Measurements from ENCODE around the gene HSPA12B.

Gene HSPA12B

DNA sequence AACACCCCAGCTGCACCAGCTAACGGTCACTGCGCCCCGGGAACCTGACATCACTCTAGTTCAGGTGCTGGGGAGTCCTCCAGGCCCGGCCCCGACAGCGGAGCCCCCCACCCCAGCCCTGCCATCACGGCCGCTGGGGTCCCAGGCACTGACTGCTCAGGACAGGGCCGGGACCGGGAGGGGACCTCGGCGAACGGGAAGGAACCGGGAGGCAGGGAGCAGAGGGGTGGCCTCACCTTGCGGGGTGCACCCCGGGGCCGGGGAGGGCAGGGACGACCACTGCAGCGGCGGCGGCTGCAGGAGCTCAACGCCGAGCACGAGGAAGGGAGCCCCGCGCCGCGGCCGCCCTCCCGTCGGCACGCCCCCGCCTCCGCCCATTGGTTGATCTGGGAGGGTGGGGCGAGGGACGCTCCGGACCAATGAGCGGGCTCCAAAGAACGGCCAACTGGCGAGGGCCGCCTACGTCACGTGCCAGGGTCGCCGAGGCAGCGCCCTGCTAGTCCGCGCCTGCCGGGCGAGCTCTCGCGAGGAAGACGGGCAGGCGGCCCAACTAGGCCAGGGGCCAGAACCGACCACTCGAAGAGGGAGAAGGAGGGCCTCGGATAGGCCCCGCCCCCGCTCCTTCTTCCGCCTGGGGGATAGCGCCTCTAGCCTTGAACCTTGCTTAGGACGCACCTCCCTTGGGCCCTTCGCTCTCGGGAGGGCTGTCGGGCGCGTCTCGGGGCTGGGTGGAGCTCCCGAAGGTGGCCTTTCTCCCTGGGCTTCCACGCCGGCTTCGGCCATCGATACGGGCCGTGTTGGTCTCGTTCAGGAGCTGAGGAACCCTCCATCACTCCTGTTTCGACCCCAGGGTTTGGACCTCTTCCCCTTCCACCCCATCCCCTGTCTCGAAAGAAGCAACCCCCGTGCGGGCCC lies 35.2 kb downstream of the HSPA12B start, which contains the start of gene ADISSP:
Gene ADISSP (minus strand): TSS at position 327 of the 915 bp plus-strand sequence. CDS start 7,653 bp downstream, outside the sequence.
- DNase-seq = peak; percentile 98

DNA sequence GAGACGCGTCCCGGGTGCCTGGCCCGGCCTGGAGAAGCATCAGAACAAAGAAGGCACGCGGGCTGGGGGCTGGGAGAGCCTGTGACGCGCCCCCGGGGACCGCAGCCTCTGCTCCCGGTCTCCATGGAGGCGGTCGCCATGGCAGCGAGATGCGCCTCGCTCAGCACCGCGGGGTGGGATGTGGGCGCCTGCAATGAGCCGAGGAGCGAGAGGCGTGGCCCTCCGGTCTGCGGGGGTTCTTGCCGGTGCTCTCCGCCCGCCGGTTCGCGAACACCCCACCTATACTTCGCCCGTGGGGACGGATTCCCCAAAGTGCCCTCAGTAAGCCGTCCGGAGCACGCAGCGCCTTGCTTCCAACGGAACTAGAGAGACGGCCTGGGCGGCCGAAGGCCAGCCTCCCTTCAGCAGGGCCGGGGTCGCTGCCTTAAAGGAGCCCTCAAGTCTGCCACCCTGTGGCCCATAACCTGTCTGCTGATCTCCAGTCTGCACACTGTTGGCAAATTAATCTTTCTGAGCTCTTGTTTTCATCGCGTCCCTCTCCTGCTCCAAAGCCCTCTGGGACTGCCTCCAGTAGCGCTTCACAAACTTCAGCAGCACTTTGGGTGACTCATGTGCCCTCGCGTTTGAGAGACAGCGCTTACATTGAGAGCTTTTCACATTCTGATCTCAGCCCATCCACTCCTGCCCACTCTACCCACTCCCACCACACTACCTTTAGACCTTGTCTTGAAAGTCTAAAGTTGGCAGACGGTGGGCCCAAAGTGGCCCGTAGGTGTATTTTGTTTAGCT lies 36.1 kb downstream of the HSPA12B start:
- peak; percentile 88 for DNase-seq

DNA sequence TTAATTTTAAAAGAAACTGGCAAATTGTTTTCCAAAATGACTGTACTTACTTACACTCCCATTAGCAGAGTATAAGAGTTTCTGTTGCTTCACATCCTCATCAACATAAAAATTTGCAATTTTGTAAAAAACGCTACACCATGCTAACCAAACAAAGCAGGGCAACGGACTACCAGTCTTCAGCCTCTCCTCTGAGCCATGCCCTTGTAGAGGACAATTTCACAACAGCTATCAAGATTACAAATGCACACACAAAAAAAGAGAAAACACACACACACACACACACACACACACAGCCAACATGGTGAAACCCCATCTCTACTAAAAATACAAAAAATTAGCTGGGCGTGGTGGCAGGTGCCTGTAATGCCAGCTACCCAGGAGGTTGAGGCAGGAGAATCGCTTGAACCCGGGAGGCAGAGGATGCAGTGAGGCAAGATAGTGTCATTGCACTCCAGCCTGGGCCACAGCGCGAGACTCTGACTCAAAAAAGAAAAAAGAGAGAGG lies 39.1 kb downstream of the HSPA12B start:
- DNase-seq = no peak

DNA sequence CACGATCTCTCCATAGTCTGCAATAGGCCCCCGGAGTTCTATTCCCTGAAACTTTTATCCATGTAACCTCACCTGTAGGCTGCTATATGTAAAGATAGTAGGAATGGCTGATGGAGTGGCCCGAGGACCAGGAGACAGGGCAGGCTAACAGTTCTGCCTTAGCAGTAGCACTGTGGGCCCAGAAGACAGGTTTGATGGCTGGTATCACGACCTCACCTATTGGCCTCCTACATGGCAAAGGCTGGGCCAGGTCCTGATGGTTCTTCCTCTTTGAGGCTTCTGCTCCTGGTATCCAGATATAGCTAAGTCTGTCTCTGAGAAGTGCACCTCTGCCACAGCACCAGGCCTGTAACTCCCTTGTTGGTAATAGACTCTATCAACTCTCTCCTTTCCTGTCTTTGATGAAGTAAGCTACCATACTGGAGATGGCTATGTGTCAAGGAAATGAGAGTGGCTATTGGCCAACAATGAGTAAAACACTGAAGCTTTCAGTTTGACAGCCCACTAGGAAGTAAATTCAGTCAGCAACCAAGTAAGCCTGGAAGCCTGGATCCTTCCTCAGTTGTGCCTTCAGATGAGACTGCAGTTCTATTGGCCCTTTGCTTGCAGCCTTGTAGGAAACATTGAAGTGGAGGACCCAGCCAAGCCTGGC lies 43.1 kb downstream of the HSPA12B start:
- DNase-seq = no peak

DNA sequence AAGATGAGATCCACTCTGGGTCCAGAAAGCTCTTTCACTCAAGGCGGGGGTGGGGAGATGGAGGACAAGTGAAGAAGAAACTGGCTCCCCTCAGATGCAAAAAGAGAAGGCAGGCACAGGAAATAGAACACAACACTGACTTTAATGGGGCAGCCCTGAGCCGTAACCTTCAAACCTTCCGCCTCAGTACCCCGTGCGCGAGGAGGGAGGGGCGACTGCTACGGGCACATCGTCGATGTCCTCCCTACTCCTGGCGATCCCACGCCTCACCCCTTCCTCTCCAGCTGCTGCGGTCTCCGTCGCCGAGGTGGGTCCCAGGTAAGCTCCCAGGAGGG lies 44.9 kb downstream of the HSPA12B start:
- no peak for DNase-seq

DNA sequence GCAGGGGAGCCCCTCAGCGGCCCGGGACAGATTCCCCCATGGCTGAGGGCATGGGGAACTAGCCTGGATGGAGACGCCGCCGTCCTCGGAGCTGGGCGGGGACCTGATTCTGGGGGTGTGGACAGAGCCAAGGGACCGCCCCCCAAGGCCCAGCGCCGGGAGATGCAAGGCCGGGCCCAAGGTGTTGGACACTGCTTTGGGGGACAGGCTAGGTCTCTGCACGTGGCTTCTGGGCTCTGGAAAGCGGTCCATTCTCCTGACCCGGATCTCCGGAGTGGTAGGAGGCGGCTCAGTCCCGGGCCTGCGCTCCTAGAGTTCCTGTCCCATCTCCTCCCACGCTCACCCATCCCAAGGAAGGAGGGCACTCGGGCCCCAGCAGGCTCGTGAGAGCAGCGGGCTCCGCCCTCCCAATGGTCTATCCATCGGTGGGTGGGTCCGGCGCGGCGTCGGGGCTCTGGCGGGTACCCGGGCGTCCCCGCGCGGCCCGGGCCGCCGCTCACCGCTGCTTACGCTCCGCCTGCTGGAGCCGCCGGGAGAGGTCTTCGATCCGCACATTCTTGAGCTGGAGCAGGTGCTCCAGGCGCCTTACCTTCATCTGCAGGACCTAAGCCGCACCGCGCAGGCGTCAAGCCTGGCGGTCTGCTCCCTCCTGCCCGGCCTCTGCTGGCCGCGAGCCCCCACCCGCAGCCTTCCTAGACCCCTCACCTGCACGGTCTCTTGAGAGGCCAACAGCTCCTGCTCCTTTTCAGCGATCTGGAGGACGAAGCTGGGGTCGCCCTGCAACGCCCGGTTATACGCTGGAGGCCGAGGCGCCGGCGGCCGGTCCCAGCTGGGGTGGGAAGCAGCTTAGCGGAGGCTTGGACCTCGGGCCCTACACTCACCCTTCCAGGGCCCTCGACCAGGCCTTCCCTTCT lies 45.5 kb downstream of the HSPA12B start:
- DNase-seq = peak; percentile 46

DNA sequence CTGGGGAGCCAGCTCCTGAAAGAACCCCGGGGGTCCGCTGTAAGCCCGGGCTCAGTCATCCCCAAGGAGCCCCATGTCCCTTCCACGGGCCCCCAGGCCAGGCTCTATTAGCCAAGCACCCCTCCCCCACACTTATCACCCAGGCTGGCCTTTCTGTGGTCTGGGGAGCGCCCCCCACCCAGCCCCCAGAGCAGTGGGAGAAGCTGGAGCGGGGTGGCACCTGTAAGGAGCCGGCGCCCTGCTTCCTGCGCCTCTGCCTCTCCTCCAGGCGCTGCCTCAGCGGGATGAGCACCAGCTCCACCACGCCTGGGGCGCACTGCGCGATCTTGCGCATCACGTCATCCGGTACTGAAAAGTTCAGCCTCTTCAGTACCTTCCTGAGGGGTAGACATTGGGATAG lies 46.5 kb downstream of the HSPA12B start:
- DNase-seq = no peak

DNA sequence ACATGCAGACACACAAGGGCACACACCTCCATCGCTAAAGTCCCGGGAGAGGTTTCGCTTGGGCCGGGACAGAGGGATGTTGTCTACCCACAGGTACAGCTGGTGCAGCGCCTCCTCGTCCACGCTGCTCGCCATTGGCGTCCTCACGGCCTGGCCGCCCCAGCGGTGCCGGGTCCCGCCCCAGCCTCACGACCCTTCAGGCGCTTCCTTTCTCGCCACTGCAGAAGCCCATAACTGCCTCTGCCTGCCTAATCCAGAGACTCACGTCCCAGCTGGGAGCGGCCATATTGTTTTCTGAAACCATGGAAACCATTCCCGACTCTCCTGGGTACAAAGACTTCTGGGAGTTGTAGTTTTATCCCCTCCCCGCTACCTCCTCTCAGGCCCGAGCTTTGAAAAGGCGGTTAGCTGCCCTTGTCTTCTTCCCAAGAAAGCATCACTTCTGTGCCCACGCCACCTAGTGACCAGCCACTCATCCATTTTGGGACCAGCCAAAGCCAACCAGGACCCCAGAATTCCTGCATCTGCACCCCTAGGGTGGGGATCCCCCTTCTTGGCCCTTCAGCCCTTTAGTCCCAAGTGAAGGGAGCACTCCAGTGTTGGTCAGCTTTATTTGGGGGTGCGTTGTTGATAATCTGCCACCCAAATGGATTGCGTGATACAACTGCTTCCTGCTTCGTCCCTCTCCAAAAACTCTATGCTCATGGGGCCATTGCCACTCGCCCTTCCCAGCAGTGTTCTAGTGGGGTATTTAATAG lies 48.8 kb downstream of the HSPA12B start, which contains the start of gene SPEF1:
Gene SPEF1 (minus strand): TSS at position 296 of the 758 bp plus-strand sequence. CDS start 161 bp downstream, at position 135.
- peak; percentile 79 for DNase-seq

DNA sequence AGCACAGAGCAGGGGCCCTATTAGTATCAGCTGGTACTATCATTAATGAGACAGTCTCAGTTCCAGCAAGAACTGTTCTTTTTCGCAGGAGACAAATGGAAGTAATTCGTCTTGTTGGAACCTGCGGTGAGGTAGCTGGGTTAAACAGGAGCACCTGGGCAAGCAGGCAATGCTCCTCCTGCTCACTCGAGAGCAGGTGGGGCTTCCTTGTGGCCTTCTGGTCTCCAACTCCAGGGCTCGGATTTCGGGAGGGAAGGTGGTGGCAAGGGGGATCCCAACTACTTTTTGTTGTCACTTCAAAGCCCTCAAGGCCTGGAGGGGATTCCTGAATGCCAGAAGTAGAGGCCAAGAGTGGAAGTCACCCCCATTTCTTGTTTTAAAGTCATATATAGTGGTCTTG lies 50.1 kb downstream of the HSPA12B start:
- no peak for DNase-seq

DNA sequence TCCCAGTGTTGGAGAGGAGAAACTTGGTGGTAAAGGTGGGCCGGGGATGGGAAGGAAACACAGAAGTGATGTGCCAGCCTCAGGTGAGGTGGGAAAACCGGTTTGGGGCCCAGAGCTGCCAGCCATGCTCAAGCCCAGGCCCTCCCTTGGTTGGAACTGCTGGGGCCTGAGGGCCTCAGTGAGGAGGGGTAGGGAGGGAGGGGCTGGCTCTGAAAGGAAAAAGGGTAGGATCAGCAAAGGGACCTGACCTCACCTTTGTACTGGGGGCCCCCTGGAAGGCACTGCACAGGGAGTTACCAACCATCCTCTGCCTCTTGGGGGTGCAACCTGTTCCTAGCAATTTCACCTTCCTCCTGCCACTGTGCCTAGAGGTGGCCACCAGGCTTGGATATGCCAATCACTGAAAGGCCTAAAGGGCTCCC lies 50.6 kb downstream of the HSPA12B start:
- DNase-seq = no peak

DNA sequence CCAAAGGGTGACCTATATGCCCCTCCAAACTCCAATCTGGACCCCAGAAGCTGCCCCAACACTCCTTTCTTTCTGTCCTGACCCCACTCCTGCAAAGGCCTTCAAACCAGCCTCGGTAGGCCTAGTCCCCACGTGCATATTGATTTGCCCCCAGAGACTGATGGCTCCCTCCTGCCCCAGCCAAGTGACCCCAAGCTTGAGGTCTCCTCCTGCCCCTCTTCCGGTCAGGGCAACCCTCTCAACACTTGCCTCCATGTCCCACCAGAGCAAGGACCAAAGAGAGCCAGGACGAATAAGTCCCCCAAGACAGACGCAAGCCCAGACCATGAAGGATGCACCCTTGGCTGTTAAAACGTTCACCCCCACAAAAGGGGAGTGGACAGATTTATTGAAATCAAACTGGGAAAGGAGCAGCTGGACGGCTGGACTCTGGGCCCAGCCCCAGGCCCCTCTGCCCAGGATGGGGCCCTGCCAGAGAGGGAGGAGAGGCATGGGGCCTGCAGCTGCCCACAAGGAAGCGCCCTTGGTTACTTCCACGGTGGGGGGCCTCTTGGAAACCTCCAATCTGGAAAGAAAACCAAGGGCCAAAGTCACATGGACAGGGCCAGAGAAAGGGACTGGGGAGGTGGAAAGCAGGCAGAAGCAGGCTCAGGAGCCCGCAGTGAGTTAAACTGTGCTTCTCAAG lies 51.2 kb downstream of the HSPA12B start:
- no peak for DNase-seq

DNA sequence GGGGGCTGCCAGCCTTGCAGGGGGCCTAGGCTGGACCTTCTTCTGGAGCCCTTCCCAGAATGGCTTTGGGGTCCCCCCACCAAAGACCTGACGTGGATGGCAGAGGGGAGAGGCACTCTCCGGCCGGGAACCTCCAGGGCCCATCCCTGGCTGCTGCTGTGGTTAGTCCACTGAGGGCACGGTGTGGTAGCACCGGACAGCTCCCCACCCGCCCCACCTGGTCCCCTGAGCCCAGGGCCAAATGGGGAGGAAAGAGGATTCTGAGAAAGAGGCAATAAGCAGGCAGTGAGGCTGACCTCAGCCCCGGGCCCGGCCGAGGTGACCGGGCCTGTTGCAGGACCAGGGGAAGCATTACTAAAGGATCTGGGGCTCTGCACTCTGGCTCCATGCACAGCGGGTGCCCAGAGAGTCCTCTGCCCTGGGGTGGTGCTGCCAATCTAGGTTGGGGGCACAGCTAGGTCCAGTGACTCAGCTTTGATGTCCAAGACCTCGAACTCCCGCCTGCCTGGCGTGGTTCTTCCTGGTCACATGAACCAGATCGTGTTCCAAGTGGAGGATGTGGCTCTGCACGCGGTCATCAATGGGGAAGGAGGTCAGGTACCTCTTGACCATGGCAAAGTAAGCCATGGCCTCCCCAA lies 51.9 kb downstream of the HSPA12B start:
- no peak for DNase-seq

DNA sequence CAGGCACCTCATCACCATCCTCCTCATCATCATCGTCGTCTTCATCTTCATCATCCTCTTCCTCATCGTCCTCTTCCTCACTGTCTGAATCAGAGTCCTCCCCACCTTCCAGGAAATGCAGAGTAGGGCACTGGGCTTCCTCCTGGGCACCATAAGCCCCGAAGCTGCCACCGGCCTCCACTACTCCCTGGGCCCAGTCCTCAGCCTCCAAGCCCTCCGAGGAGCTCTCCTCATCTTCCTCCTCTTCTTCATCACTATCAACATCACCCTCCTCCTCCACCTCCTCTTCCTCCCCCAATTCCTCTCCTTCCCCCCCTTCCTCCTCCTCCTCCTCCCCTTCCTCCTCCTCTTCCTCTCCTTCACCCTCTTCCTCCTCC lies 52.4 kb downstream of the HSPA12B start:
- DNase-seq = no peak

DNA sequence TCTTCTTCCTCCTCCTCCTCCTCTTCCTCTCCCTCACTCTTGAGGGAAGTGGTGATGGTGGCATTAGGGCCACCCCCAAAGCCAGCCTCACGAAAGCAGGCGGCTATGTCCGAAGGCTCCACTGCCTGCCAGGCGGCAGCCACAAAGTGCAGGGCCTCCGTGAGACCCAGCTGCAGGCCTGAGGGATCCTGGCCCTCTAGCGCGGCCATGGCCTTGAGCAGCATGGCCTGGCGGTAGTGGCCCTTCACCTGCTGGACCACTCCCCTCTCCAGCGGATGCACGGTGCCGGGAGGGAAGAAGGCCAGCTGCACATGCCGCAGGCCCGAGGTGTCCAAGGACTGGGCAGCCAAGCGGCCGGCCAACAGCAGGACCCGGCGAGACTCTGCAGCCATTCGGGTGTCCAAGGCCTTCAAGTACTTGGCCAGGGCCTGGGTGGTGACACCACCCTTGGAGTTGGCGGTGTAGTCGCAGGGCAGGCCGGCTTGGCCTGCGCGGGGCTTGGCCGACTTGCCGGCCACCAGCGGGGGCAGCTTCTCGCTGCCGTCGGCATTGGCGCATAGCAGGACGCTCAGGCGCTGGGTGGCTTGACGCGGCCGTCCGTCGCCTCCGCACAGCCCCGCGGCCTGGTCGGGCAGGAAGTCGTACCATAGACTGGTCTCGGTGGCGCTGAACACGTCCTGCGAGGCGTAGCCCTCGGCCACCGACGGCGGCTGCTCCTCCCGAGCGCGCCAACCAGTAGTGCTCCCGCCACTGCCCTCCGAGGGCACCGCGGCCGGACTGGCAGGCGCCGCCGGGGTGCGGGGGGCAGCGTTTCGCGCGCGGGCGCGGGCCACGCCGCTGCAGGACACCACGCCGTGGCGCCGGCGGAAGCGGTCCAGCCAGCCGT lies 53.0 kb downstream of the HSPA12B start:
- no peak for DNase-seq

DNA sequence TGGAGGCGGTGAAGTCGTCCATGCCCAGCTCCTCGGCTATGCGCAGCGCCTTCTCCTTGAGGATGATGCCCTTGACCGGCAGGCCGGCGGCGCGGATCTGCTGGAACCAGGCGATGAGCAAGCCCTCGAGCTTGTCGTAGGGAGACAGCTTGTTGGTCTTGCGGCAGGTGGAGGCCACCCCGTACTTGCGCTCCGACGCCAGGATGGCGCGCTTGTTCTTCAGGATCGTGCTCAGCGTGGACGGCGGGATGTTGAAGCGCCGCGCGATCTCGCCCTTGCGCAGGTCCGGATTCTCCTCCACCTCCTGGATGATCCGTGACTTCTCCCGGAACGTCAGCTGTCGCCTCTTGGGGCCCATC lies 53.6 kb downstream of the HSPA12B start:
- DNase-seq = peak; percentile 48

DNA sequence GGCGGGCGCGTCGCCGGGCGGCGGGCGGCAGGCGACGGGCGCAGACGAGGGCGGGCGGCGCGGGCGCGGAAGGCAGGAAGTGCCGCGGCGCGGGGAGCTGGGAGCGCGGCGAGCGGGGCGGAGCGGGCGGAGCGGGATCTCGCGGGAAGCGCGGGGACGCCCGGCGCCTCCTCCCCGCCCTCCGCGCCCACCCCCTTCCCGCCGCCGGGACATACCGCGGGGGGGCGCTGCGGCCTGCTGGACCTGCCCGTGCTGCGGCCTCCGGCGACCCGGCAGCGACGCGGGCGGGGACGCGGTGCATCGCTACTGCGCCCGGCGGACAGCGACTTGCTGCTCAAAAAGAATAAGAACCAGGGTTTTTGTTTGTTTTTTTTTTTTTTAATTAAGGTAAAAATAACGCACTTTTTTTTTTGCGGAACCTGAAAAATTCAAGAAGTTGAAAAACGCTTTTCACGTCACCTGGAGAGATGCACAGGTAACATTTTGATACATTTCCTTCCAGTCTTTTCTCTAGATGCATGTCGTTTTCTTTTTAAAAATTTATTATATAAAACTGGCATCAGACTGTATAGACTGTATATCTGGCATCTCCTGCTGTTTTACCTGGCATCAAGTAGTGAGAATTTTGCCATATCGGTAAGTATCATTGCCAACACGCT lies 54.3 kb downstream of the HSPA12B start, which contains the start of gene CENPB:
Gene CENPB (minus strand): TSS at position 76 of the 659 bp plus-strand sequence. CDS start 257 bp downstream, outside the sequence.
- DNase-seq = peak; percentile 92

DNA sequence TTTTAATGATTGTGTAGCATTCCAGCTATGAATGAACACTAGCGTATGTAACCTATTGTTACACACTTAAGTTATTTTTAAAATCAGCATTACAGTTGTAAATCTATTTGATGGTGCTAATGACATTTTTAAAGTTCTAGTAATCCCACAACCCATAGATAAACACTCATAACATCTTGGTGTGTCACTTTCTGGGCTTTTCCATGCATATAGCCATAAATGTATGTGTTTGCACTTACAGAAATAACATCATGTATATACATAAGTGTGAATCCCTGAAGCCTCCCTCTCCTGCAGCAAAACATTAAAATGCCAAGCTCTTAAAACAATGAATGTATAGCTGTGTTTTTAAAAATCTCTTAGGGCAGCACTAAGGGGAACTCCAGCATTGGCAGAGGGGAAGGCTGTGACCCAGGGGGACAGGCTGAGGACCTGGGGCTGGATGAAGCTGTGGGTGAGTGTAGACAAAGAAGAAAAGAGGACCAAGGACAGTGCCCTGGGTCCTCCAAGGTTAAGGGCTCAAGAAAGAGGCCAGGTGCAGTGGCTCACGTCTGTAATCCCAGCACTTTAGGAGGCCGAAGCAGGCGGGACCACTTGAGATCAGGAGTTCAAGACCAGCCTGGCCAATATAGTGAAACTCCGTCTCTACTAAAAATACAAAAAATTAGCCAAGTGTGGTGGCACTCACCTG lies 55.0 kb downstream of the HSPA12B start:
- no peak for DNase-seq

DNA sequence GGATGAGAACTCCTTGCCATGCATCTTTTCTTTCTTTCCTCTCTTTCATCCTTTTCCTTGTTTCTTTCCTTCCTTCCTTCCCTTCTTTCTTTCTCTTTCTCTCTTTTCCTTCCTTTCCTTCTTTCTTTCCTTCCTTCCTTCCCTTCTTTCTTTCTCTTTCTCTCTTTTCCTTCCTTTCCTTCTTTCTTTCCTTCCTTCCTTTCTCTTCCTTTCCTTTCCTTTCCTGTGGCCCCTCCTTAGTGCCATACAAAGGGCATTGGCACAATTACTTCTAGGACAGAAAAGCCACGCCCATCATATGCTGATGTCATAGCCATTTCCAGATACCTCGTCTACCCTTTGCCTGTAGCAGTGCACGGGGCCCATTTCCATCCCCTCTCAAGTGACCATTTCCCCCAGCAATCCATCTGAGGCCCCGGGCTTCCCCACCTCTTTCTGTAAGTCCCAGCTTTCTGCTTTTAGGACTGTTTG lies 56.2 kb downstream of the HSPA12B start:
- no peak for DNase-seq
